Activated naive CD8-positive, alpha-beta T cell treated with anti-CD3 and anti-CD28 coated beads, Interleukin-2, amount 10 ng/mL, durations not matched to agents 7 days and 5 days (primary cell): ENCODE measurements around the gene PTPRC. TPM values are rescaled to one million over a fixed set of nuclear protein-coding genes. Genes with fewer than 3 reads are reported as not detected.

ENCODE experiments used
- ATAC-seq: fragments of 150-1000 bp; cut with Tn5 transposase; one replicate; pipeline ENCODE4 v1.10.0; 2021; ENCODE audit warnings: low read depth, moderate library complexity
- POLR2A ChIA-PET: fragments of 350-600 bp; sonication (Branson Sonifier 250); formaldehyde crosslinking; loops from one replicate; lab custom pipeline; 2021; ENCODE audit warnings: antibody characterized with exemption; lab: Charles Lee
- DNase-seq: peaks from one replicate; pipeline ENCODE4 v3.0.0; 2021
- H3K27ac Mint-ChIP-seq: one replicate; pipeline ENCODE4 v1.8.0; 2022; ENCODE audit warnings: mild to moderate bottlenecking, mixed read lengths
- H3K27me3 Mint-ChIP-seq: one replicate; pipeline ENCODE4 v1.8.0; 2022; ENCODE audit warnings: mild to moderate bottlenecking, moderate library complexity, mixed read lengths
- H3K36me3 Mint-ChIP-seq: one replicate; pipeline ENCODE4 v1.8.0; 2021; ENCODE audit warnings: mild to moderate bottlenecking, mixed read lengths
- H3K4me1 Mint-ChIP-seq: one replicate; pipeline ENCODE4 v1.8.0; 2021; ENCODE audit warnings: mixed read lengths
- H3K4me3 Mint-ChIP-seq: one replicate; pipeline ENCODE4 v1.8.0; 2022; ENCODE audit warnings: mild to moderate bottlenecking, moderate library complexity, mixed read lengths
- H3K9me3 Mint-ChIP-seq: one replicate; pipeline ENCODE4 v1.8.0; 2021; ENCODE audit warnings: mixed read lengths
- total RNA-seq, 2 experiments: library from RNA; stranded (reverse); gene quantifications; one replicate each; pipeline ENCODE4 v1.2.3, GENCODE V29; 2021

PTPRC gene
- total RNA-seq, 2 experiments from 2014 or later, result 828 to 854 TPM

DNA sequence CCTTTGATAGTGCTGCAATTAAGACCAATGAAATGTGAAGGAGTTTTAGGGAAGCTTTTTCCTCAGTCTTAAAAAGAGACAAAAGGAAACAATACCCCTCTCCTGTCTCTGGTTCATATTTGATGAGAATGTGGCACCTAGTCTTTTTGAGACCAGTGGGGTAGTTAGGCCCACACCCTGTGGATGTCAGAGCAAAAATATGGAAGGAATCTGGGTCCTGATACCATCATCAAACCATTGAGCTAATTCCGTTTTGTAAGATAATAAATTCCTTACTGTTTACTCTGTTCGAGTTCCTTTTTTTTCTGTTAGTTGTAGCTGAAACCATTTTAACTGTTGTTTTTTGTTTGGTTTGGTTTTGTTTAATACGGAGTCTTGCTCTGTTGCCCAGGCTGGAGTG lies 33.3 kb downstream of the PTPRC start:
- ATAC-seq, result no peak
- Mint-ChIP-seq H3K4me1 (peaks cover 77% of the 10 kb centered on the region), H3K27me3 (no peaks in the 10 kb centered on the region), H3K36me3 (peaks cover 50% of the 10 kb centered on the region), H3K27ac (peak overlapping the region; percentile 35), H3K9me3 (no peaks in the 10 kb centered on the region), H3K4me3 (peak overlapping the region; percentile 6)
- POLR2A ChIA-PET, result interaction anchor here (0.6 to 3.5 kb wide), 5 partner anchors 10 to 114 kb away, joined by 3 to 17 read pairs (median 5); no protein-coding TSS in a partner anchor
- DNase-seq, result no peak

DNA sequence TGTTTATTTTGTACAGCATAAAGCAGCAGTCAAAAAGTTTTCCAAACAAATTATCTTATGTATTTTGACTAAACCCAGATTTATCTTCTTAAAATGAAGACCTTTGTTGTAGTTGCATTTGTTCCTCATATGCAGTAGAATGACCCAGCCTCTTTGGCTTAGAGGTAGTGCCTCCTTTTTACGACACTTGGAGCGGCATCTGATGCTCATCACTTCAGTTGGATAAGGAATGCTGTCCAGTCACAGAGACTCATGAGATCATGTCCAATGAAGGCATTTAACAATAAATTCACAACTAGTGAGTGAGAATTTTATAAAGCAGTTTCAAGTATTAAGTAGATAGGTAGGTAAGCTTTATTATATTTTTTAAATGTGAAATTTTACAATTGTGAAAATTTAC lies 35.2 kb downstream of the PTPRC start:
- POLR2A ChIA-PET, result interaction anchor here (1.4 to 3.5 kb wide), 3 partner anchors 8 to 53 kb away, joined by 3 to 17 read pairs (median 11); no protein-coding TSS in a partner anchor
- peaks cover 42% of the 10 kb centered on the region for H3K36me3 Mint-ChIP-seq
- H3K4me1 Mint-ChIP-seq, result peaks cover 77% of the 10 kb centered on the region
- H3K4me3 Mint-ChIP-seq, result peak overlapping the region; percentile 65
- H3K27me3 Mint-ChIP-seq, result no peaks in the 10 kb centered on the region
- DNase-seq (no peak), ATAC-seq (no peak)
- peak overlapping the region; percentile 49 for H3K27ac Mint-ChIP-seq
- H3K9me3 Mint-ChIP-seq, result no peaks in the 10 kb centered on the region

DNA sequence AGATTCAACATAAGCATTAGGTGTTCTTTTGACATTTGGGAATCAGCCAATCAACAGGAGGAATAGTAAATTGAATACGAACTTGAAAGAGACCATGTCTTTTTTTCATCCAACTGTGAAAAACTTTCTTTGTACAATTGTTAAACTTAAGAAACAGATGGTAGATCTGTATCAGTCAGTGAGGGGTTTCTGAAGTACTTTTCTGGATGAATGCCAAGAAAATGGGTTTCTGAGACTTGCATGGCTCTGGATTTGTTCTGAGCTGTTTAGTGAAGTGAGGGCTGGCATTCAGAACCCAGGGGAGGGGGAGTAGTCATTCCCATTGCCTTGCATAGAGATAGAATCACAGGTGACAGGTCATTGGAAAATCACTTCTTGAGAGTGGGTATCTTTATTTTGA lies 37.4 kb downstream of the PTPRC start:
- no peak for DNase-seq
- peaks cover 43% of the 10 kb centered on the region for H3K36me3 Mint-ChIP-seq
- H3K4me3 Mint-ChIP-seq, result peak overlapping the region; percentile 74
- H3K9me3 Mint-ChIP-seq, result no peaks in the 10 kb centered on the region
- ATAC-seq, result peak; percentile 7
- peaks cover 75% of the 10 kb centered on the region for H3K4me1 Mint-ChIP-seq
- no peaks in the 10 kb centered on the region for H3K27me3 Mint-ChIP-seq
- peak overlapping the region; percentile 82 for H3K27ac Mint-ChIP-seq
- POLR2A ChIA-PET, result interaction anchor here (1.1 to 9.1 kb wide), 2 partner anchors 19 to 28 kb away, joined by 5 to 116 read pairs; no protein-coding TSS in a partner anchor

DNA sequence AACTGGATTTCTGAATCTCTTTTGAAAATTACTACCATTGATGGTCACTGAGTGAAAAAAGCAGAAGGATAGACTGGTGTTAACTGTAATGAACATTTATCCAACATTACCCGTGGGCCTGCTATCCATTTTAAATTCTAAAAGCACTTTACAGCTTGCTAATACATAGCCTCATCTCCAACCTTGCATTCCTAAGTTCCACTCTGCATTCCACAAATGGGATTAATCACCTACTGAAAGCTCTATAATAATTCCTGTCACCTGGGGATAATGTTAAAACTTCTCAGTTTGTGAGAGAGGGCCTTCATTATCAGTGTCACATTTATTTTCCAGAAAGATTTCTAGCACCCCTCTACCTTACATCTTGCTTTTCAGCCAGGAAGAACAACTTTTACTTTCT lies 38.2 kb downstream of the PTPRC start:
- H3K36me3 Mint-ChIP-seq, result peaks cover 37% of the 10 kb centered on the region
- peaks cover 75% of the 10 kb centered on the region for H3K4me1 Mint-ChIP-seq
- H3K27ac Mint-ChIP-seq, result peak overlapping the region; percentile 81
- POLR2A ChIA-PET, result interaction anchor here (1.0 to 9.1 kb wide), 7 partner anchors 9 to 29 kb away, joined by 3 to 116 read pairs (median 5); no protein-coding TSS in a partner anchor
- no peaks in the 10 kb centered on the region for H3K27me3 Mint-ChIP-seq
- ATAC-seq, result no peak
- no peak for DNase-seq
- H3K4me3 Mint-ChIP-seq, result peak overlapping the region; percentile 74
- H3K9me3 Mint-ChIP-seq, result no peaks in the 10 kb centered on the region

DNA sequence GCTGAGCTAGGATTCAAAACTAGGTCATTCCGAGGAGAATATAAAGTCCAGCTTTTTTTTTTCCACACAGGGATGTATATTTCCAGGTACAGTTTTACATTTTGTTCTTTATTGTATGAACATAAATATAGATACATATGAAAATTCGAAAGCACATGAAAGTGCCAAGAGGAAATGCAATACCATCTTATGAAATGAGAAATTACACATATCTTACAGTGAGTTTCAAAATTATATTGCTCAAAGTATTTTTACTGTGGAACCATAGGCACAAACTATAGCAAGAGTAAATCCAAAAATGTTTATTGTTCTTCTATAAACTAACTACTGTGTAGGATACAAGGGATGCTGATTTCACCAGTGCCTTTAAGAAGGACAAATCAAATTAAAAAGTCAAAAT lies 39.0 kb downstream of the PTPRC start:
- Mint-ChIP-seq H3K4me3 (peak overlapping the region; percentile 74), H3K4me1 (peaks cover 73% of the 10 kb centered on the region), H3K36me3 (peaks cover 33% of the 10 kb centered on the region), H3K9me3 (no peaks in the 10 kb centered on the region), H3K27me3 (no peaks in the 10 kb centered on the region), H3K27ac (peak overlapping the region; percentile 91)
- POLR2A ChIA-PET, result interaction anchor here (0.8 to 9.1 kb wide), 9 partner anchors 8 to 39 kb away, joined by 3 to 116 read pairs (median 4); partner anchors contain the start of gene PTPRC
- no peak for DNase-seq
- ATAC-seq, result no peak

DNA sequence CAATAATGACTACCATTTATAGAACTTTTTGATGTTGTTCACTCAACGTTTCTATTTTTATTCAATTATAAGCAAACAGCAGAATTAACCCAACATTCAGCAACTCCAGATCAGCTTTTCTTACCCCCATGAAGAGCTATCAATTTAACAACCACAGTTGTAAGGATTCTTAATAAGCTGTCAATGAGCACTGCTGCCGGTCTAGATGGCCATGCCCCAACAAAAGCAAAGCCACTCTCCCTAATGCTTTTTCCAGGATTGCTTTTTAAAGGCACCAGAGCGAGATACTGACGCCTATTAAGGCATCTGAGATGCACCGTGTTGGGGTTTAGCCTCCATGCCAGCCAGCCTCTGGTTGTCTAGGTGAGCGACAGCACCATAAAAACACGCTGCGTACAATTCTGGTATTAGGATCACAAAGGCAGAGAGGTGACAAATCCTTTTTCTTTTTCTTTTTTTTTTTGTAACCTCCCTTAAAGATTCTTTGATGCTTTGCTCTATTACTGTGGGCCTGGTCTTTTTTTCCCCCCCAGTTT lies 39.5 kb downstream of the PTPRC start:
- H3K4me1 Mint-ChIP-seq, result peaks cover 76% of the 10 kb centered on the region
- peak overlapping the region; percentile 91 for H3K27ac Mint-ChIP-seq
- H3K9me3 Mint-ChIP-seq, result no peaks in the 10 kb centered on the region
- DNase-seq (no peak), ATAC-seq (peak; percentile 21)
- no peaks in the 10 kb centered on the region for H3K27me3 Mint-ChIP-seq
- H3K4me3 Mint-ChIP-seq, result peak overlapping the region; percentile 74
- H3K36me3 Mint-ChIP-seq, result peaks cover 33% of the 10 kb centered on the region
- POLR2A ChIA-PET, result interaction anchor here (0.7 to 9.1 kb wide), 18 partner anchors 9 to 412 kb away, joined by 3 to 116 read pairs (median 4); partner anchors contain the start of gene PTPRC

DNA sequence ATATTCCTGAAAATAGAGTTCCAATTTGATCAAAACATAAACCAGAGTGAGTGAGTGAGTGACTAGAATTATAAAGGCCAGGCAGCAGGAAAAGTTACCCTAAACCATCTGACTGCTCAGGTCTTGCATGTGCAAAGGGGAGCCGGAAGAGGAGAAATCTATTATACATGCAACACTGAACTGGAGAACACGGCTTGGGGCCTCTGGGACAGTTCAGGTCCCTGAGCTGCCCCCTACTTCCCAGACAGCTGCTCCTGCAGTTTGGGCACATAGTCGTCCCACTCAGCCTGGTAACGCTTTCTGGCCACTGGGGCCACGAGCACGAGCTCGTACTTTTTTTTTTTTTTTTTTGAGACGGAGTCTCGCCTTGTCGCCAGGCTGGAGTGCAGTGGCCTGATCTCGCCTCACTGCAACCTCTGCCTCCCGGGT lies 40.1 kb downstream of the PTPRC start:
- ATAC-seq (peak; percentile 48), DNase-seq (peak; percentile 58)
- H3K4me1 Mint-ChIP-seq, result peaks cover 80% of the 10 kb centered on the region
- peak overlapping the region; percentile 91 for H3K27ac Mint-ChIP-seq
- POLR2A ChIA-PET, result interaction anchor here (0.6 to 9.1 kb wide), 20 partner anchors 9 to 499 kb away, joined by 3 to 116 read pairs (median 4); partner anchors contain the start of gene PTPRC
- H3K27me3 Mint-ChIP-seq, result no peaks in the 10 kb centered on the region
- H3K9me3 Mint-ChIP-seq, result no peaks in the 10 kb centered on the region
- peaks cover 37% of the 10 kb centered on the region for H3K36me3 Mint-ChIP-seq
- H3K4me3 Mint-ChIP-seq, result peak overlapping the region; percentile 74

DNA sequence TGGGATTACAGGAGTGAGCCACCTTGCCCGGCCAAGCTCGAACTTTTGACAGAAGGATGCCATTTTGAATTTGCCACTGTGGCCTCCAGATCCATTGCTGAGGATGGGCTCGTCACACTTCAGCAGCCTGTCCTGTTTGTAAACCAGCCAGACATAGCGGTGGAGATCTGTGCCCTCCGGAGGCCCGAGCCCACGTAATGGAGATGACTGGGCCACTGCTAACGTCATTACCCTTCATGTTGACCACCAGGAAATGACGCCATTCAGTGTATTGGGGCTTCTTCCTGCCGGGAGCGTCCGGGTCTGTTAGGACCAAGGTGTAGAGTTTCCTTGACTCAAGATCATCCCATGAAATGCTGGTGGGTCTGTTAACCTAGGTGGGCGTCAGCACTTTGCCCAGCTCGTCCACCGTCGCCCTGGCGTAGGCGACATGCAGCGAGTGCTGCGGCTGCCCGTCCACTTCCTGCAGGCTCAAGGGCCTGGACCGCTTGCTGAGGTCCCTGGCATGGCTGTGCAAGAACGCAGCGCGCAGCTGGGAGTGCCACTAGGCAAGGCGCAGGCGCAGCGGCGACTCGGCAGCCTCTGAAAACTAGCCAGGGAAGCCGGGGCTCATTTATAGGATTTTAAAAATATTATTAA lies 40.8 kb downstream of the PTPRC start:
- DNase-seq (no peak), ATAC-seq (no peak)
- H3K4me1 Mint-ChIP-seq, result peaks cover 80% of the 10 kb centered on the region
- H3K27me3 Mint-ChIP-seq, result no peaks in the 10 kb centered on the region
- peaks cover 37% of the 10 kb centered on the region for H3K36me3 Mint-ChIP-seq
- H3K27ac Mint-ChIP-seq, result peak overlapping the region; percentile 78
- no peaks in the 10 kb centered on the region for H3K9me3 Mint-ChIP-seq
- H3K4me3 Mint-ChIP-seq, result peak overlapping the region; percentile 74
- POLR2A ChIA-PET, result interaction anchor here (0.7 to 9.1 kb wide), 16 partner anchors 10 to 484 kb away, joined by 3 to 116 read pairs (median 8); partner anchors contain the start of gene PTPRC

DNA sequence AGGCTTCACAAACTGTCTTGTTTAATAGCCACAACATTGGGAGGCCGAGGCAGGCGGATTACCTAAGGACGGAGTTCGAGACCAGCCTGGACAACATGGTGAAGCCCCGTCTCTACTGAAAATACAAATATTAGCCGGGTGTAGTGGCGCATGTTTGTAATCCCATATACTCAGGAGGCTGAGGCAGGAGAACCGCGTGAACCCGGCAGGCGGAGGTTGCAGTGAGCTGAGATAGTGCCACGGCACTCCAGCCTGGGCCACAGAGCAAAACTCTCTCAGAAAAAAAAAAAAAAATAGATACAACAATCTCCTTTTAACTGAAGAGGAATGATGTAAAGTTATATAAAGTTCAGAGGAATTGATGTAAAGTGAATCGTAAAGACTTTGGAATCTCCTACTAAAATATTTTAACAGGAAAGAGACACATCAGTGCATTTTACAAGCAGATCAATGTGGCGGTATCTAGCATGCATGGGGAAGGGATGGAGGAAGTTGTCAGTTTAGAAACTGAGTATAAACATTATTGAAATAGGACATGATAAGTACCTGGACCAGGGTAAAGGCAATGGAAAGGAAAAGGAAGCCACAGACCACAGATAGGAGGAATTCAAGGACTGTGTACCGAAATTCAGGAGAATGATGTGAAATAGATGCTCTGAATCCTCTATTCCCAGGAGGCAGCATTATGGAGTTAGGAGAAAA lies 41.5 kb downstream of the PTPRC start:
- Mint-ChIP-seq H3K27me3 (no peaks in the 10 kb centered on the region), H3K4me3 (peak overlapping the region; percentile 74), H3K4me1 (peaks cover 77% of the 10 kb centered on the region), H3K27ac (peak overlapping the region; percentile 78), H3K36me3 (peaks cover 35% of the 10 kb centered on the region), H3K9me3 (no peaks in the 10 kb centered on the region)
- POLR2A ChIA-PET, result interaction anchor here (1.5 to 9.1 kb wide), 8 partner anchors 8 to 69 kb away, joined by 4 to 116 read pairs (median 24); partner anchors contain the start of gene PTPRC
- ATAC-seq (no peak), DNase-seq (no peak)

DNA sequence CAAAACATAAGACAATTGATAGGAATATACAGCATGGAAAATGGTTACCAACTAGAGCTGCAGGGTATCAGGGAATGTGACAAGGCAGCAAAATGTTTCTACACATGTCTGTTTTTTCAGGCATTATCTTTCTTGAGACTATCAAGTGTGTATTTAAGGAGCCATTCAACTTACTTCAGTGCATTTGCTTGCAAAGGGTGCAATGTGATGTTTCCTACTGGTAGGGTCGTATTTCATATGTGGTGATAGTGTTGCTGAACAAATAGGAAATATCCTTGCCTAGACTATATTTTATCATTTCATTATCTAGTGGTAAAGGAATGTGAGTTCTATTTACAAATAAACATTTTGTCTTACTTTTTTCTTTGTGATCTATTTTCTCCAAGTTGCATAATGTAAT lies 42.4 kb downstream of the PTPRC start:
- DNase-seq, result no peak
- peaks cover 75% of the 10 kb centered on the region for H3K4me1 Mint-ChIP-seq
- no peak for ATAC-seq
- H3K36me3 Mint-ChIP-seq, result peaks cover 34% of the 10 kb centered on the region
- POLR2A ChIA-PET, result interaction anchor here (0.8 to 9.1 kb wide), 18 partner anchors 9 to 256 kb away, joined by 3 to 116 read pairs (median 8); partner anchors contain the start of gene PTPRC
- H3K9me3 Mint-ChIP-seq, result no peaks in the 10 kb centered on the region
- peak overlapping the region; percentile 66 for H3K4me3 Mint-ChIP-seq
- no peaks in the 10 kb centered on the region for H3K27me3 Mint-ChIP-seq
- H3K27ac Mint-ChIP-seq, result peak overlapping the region; percentile 93

DNA sequence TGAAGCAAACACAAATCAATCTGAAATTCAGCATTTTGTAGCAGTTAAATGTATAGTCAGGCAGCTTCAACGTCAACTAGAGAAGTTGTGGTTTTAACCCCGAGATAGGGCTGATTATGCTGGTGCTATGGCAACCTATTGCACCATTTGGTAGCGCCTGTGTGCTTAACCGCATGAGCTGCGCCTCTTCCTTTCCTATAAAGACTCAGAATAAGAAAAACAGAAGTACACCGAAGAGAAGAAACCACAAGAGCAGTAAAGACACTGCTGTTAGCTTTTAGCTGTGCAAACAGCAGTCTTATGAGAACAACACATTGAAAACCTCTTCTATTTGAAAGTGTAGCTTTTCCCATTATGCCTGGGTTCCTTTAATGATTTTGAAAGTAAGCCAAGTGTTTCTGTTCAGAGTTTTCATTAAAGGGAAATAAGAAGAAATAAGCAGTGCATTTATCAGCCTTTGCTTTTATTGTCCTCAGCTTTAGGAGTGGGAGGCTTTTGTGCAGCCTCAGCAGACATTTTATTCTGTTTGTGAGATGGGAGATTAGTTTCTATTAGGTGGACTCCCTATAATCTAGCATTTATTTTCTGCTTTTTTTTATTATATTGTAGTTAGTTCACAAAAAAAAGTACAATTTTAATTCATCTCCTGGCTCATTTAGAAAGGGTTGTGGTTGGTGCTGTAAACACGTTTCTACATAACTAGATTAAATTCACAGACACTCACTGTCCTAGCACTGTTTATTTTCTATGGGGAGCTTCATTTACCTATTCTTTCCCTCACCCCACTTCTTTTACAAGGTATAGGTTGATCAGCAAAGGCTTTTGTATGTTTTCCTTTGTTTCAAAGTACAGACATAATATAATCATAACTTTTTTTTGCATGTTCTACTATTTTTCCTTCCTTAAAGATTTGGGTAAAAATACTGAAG lies 43.3 kb downstream of the PTPRC start:
- ATAC-seq, result peak; percentile 75
- peaks cover 35% of the 10 kb centered on the region for H3K36me3 Mint-ChIP-seq

DNA sequence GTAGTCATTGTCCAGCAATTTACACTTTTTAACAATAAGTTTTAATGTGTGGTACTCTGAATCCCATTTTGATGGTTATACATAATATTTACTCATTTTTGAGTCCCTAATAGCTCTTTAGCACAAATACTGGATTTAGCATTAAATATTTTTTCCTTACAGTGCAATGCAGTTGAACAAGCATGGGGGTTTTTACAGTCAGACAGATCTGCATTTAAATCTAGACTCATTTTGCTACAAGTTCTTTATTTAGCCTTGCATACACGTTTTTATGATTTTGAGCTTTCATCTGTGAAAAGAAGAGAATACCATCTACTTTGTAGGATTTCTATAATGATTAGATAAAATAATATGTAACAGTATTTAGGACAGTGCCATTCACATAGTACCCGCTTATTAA lies 44.0 kb downstream of the PTPRC start:
- POLR2A ChIA-PET, result interaction anchor here (0.6 to 9.1 kb wide), 23 partner anchors 11 to 922 kb away, joined by 3 to 116 read pairs (median 7); partner anchors contain the start of gene PTPRC
- Mint-ChIP-seq H3K4me3 (peak overlapping the region; percentile 78), H3K9me3 (no peaks in the 10 kb centered on the region), H3K27me3 (no peaks in the 10 kb centered on the region), H3K4me1 (peaks cover 70% of the 10 kb centered on the region), H3K36me3 (peaks cover 35% of the 10 kb centered on the region), H3K27ac (peak overlapping the region; percentile 93)
- DNase-seq (no peak), ATAC-seq (no peak)

More for the DNA sequence above, 43.3 kb downstream of the PTPRC start:
- H3K4me1 Mint-ChIP-seq, result peaks cover 74% of the 10 kb centered on the region
- no peaks in the 10 kb centered on the region for H3K27me3 Mint-ChIP-seq
- DNase-seq, result peak; percentile 59
- no peaks in the 10 kb centered on the region for H3K9me3 Mint-ChIP-seq
- POLR2A ChIA-PET, result interaction anchor here (0.8 to 9.1 kb wide), 28 partner anchors 8 to 255 kb away, joined by 3 to 116 read pairs (median 6); partner anchors contain the start of gene PTPRC
- H3K4me3 Mint-ChIP-seq, result peak overlapping the region; percentile 78
- peak overlapping the region; percentile 93 for H3K27ac Mint-ChIP-seq
